Heart left ventricle (tissue), 16 donors: Measurements from ENCODE around the gene MPST. TPM values are rescaled to one million over a fixed set of nuclear protein-coding genes. Genes with fewer than 3 reads are reported as not detected.

ENCODE experiments used
- ATAC-seq, 4 donors: fragments of 200-7000 bp; cut with Tn5 transposase; one replicate each; pipeline ENCODE4 v1.9.1; 2020 to 2022; ENCODE audit warnings: moderate library complexity in 4 of 4, mild to moderate bottlenecking in 3 of 4, moderate number of reproducible peaks in 1 of 4
- DNase-seq, 5 donors: peaks; one replicate each; pipeline ENCODE4 v3.0.0-alpha.2; 2020
- H3K27ac ChIP-seq, 12 donors: fragments of 200-600 bp; sonication (generic) in 4 of 12; one replicate each; pipeline versions ENCODE4 v1.5.0 to v1.8.0; 2016 to 2022; ENCODE audit warnings: mild to moderate bottlenecking in 2 of 12
- H3K27me3 ChIP-seq, 9 donors: fragments of 200-600 bp; sonication (generic) in 2 of 9; one replicate each; pipeline versions ENCODE4 v1.5.1 to v1.8.0; 2016 to 2022; ENCODE audit warnings: mild to moderate bottlenecking in 3 of 9
- H3K36me3 ChIP-seq, 9 donors: fragments of 200-600 bp; sonication (generic) in 2 of 9; one replicate each; pipeline versions ENCODE4 v1.5.0 to v1.8.0; 2018 to 2022; ENCODE audit warnings: mild to moderate bottlenecking in 2 of 9
- H3K4me1 ChIP-seq, 12 donors: fragments of 200-600 bp; sonication (generic) in 4 of 12; one replicate each; pipeline versions ENCODE4 v1.5.0 to v1.8.0; 2016 to 2022; ENCODE audit warnings: mild to moderate bottlenecking in 3 of 12
- H3K4me3 ChIP-seq, 12 donors: fragments of 200-600 bp; sonication (generic) in 4 of 12; one replicate each; pipeline versions ENCODE4 v1.5.0 to v1.8.0; 2017 to 2022; ENCODE audit warnings: mild to moderate bottlenecking in 9 of 12, moderate library complexity in 4 of 12
- H3K9me3 ChIP-seq, 12 donors: fragments of 200-600 bp; sonication (generic) in 4 of 12; one replicate each; pipeline versions ENCODE4 v1.5.0 to v1.8.0; 2016 to 2022; ENCODE audit warnings: mild to moderate bottlenecking in 1 of 12
- POLR2A ChIP-seq, 2 donors: fragments of 450-650 bp; IDR thresholded peaks; one replicate each; pipeline ENCODE4 v1.6.1; 2017; ENCODE audit warnings: antibody characterized with exemption in 2 of 2, mild to moderate bottlenecking in 2 of 2, moderate library complexity in 2 of 2
- WGBS, 4 donors: extraction: QIAGEN DNeasy Blood & Tissue Kit in 2 of 4; methylation state at CpG; one replicate each; pipeline versions ENCODE4 v1.1.5 to v1.1.7; 2013 to 2018; 5-methylcytosine and 5-hydroxymethylcytosine counted together
- intact Hi-C, 10 donors: fragments of 100-400 bp; cut with DNase I; formaldehyde crosslinking; loops; one replicate each; pipeline versions ENCODE4 v1.11.1 to v1.14.2; 2022
- polyA plus RNA-seq, 2 donors: library from polyadenylated mRNA; stranded (reverse); fragments of 200-250 nt; gene quantifications; one replicate each; pipeline ENCODE4 v1.2.3, GENCODE V29; 2013
- total RNA-seq, 9 donors: library from RNA; depleted of rRNA in 2 of 9; stranded (reverse); fragments of >200 nt in 2 of 9; fragmentation: NEBNext Ultra II Directional in 3 of 9; extraction: Animal tissue kit (Norgen Biotek cat#: 25700) in 3 of 9; gene quantifications; one replicate each; pipeline versions ENCODE4 v1.1.0 to v1.2.4, GENCODE V29; 2016 to 2023
- TF ChIP-seq, protein P1 (sequence below), 12 donors: fragments of 200-600 bp; sonication (generic) in 4 of 12; IDR thresholded peaks; one replicate each; pipeline versions ENCODE4 v1.5.0 to v1.8.0; 2018 to 2022; ENCODE audit warnings: antibody characterized with exemption in 12 of 12, mild to moderate bottlenecking in 5 of 12
- donor health status: ischemic (EF 13 %, LVEDD 7.1; RV severe dilation, severe dysfunction).
- donor health status: healthy with polysubstance abuse.
- donor health status: DM: no; HTN: yes; CAD: no.
- donor health status: DM: no; HTN: no; CAD: no.
- donor health status: ischemic (EF 25% LVEDD 6.9; RV normal size, moderate dysfunction).
- donor health status: ischemic (EF 25% LVEDD 5.7; RV mildly dilated, moderate dysfunction).
- donor health status: healthy.
- donor health status: DM: yes; HTN: yes; CAD: no.
- donor health status: ischemic (EF 35%, LVEDD 5.7; RV mildly dilated, moderate dysfunction).
- donor health status: nonischemic (EF 11% LVEDD 7.7; RV severe dilation, severe dysfunction).
- donor health status: DM: yes; HTN: yes; CAD: no.
- donor health status: PGD.
- donor health status: ischemic (EF 29% LVEDD 5.4; RV normal size, mild dysfunction).
- donor health status: nonischemic (EF 23%, LVEDD 6.1; RV moderate dilation, normal function).

The MPST gene
- total and polyA plus RNA-seq, 11 donors, result 27.5 to 157 (median 59.9) TPM

DNA sequence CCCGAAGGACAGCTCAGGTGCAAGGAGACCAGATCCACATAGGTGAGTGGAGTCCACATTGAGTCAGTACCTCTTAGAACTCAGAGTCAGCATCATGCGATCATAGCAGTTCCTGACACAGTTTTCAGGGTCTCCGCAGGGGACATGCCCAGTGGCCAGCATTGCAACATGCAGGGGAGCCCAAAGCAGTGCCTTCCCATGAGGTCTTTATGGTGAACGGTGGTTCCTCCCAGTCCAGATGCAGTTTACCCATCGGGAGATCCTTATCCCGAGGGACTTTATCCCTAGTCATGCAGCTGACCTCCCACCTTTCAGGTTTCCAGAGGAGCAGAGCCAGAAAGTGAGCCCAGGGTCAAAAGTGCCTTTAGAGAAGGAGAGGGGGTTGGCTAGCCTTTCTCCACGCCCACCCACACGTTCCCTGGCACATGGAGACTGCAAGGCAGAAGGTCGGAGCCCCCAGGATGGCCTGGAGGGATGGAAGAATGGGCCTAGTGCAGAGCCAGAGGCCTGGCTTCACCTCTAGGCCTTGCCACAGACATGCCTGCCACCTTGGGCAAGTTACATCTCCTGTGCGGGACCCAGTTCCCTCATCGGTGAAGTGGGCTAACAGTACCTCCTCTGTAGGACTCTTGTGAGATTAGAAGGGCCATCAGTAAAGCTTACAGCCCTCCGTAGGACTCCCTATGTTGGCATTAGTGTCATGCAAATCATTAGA lies 38.4 kb downstream of the MPST start:
- 88 to 93% (median 92%) methylated on average over 12 of the region's 12 CpGs for WGBS, 4 donors
- no peak overlapping the region for H3K4me3 ChIP-seq
- H3K4me1 ChIP-seq, result peaks cover 0 to 11% (median 9%) of the 10 kb centered on the region in 12 donors
- ATAC-seq (no peak), DNase-seq (no peak)
- intact Hi-C loops, result no loop called here
- peaks cover 0 to 61% (median 19%) of the 10 kb centered on the region in 9 donors for H3K36me3 ChIP-seq
- TF ChIP-seq, protein P1, sequence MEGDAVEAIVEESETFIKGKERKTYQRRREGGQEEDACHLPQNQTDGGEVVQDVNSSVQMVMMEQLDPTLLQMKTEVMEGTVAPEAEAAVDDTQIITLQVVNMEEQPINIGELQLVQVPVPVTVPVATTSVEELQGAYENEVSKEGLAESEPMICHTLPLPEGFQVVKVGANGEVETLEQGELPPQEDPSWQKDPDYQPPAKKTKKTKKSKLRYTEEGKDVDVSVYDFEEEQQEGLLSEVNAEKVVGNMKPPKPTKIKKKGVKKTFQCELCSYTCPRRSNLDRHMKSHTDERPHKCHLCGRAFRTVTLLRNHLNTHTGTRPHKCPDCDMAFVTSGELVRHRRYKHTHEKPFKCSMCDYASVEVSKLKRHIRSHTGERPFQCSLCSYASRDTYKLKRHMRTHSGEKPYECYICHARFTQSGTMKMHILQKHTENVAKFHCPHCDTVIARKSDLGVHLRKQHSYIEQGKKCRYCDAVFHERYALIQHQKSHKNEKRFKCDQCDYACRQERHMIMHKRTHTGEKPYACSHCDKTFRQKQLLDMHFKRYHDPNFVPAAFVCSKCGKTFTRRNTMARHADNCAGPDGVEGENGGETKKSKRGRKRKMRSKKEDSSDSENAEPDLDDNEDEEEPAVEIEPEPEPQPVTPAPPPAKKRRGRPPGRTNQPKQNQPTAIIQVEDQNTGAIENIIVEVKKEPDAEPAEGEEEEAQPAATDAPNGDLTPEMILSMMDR (IDR thresholded peaks at IDR 0.05), result no peak
- TF ChIP-seq POLR2A (IDR thresholded peaks at IDR 0.05), result no peak
- no peaks in the 10 kb centered on the region for H3K27me3 ChIP-seq
- no peaks in the 10 kb centered on the region for H3K9me3 ChIP-seq
- no peak overlapping the region for H3K27ac ChIP-seq

- H3K27ac ChIP-seq, result no peak overlapping the region
- no peak for ATAC-seq
- 94 to 96% (median 95%) methylated on average over 26 to 28 of the region's 28 CpGs for WGBS, 4 donors
- DNase-seq, result no peak
- no peak overlapping the region for H3K4me3 ChIP-seq
- no peaks in the 10 kb centered on the region for H3K9me3 ChIP-seq
- H3K4me1 ChIP-seq, result peaks cover 0 to under 1% (median 0%) of the 10 kb centered on the region in 12 donors
- no peaks in the 10 kb centered on the region for H3K27me3 ChIP-seq
- peaks cover 0 to 61% (median 19%) of the 10 kb centered on the region in 9 donors for H3K36me3 ChIP-seq
- TF ChIP-seq POLR2A (IDR thresholded peaks at IDR 0.05), result no peak
- TF ChIP-seq, protein P1 (IDR thresholded peaks at IDR 0.05), result no peak
- intact Hi-C loops, result no loop called here
Observed at GRCh38 chr22:37058917-37059701, 39.6 kb downstream of the MPST start.

GRCh38 chr22:37059876-37060449 lies 40.4 kb downstream of the MPST start:
- H3K9me3 ChIP-seq, result no peaks in the 10 kb centered on the region
- no peaks in the 10 kb centered on the region for H3K27me3 ChIP-seq
- TF ChIP-seq, protein P1 (IDR thresholded peaks at IDR 0.05), result no peak
- no peak for TF ChIP-seq POLR2A (IDR thresholded peaks at IDR 0.05)
- intact Hi-C loops, result no loop called here
- no peak overlapping the region for H3K4me3 ChIP-seq
- ATAC-seq, result no peak
- no peak overlapping the region for H3K27ac ChIP-seq
- WGBS, 4 donors, result 87 to 95% (median 93%) methylated on average over 2 to 9 of the region's 9 CpGs
- H3K4me1 ChIP-seq, result no peaks in the 10 kb centered on the region
- DNase-seq, result no peak
- H3K36me3 ChIP-seq, result peaks cover 0 to 57% (median 19%) of the 10 kb centered on the region in 9 donors
